GM23248 (cell line): ENCODE data around the gene ANO6. TPM values are rescaled to one million over a fixed set of nuclear protein-coding genes. Genes with fewer than 3 reads are reported as not detected.

Experiments
- DNase-seq: peaks from one replicate; pipeline ENCODE4 v3.0.0-alpha.2; 2015
- H2AFZ ChIP-seq: fragments of 200-600 bp; sonication (generic); 2 replicates; pipeline ENCODE4 v1.6.1; 2016; ENCODE audit warnings: antibody characterized with exemption
- H3F3A ChIP-seq: fragments of 200-600 bp; sonication (generic); 2 replicates; pipeline ENCODE4 v1.6.1; 2016; ENCODE audit warnings: mild to moderate bottlenecking, antibody characterized with exemption, mixed run types; ENCODE audit not compliant: insufficient read depth
- H3K27ac ChIP-seq: fragments of 200-600 bp; sonication (generic); 2 replicates; pipeline ENCODE4 v1.5.1; 2016; ENCODE audit warnings: mild to moderate bottlenecking
- H3K27me3 ChIP-seq: fragments of 200-600 bp; sonication (generic); replicated peaks from 2 replicates; pipeline ENCODE4 v1.6.1; 2016; ENCODE audit warnings: mild to moderate bottlenecking; ENCODE audit not compliant: insufficient read depth
- H3K36me3 ChIP-seq: fragments of 200-600 bp; sonication (generic); 2 replicates; pipeline ENCODE4 v1.6.1; 2016; ENCODE audit warnings: low read depth, mild to moderate bottlenecking
- H3K4me1 ChIP-seq: fragments of 200-600 bp; sonication (generic); 2 replicates; pipeline ENCODE4 v1.6.1; 2016; ENCODE audit warnings: mild to moderate bottlenecking; ENCODE audit not compliant: insufficient read depth
- H3K4me2 ChIP-seq: fragments of 200-600 bp; sonication (generic); one replicate; pipeline ENCODE4 v1.6.1; 2016; ENCODE audit warnings: mild to moderate bottlenecking; ENCODE audit not compliant: unreplicated experiment
- H3K4me3 ChIP-seq: fragments of 200-600 bp; sonication (generic); 2 replicates; pipeline ENCODE4 v1.5.1; 2016; ENCODE audit warnings: mild to moderate bottlenecking
- H3K79me2 ChIP-seq: fragments of 200-600 bp; sonication (generic); 2 replicates; pipeline ENCODE4 v1.6.1; 2016; ENCODE audit warnings: mild to moderate bottlenecking; ENCODE audit not compliant: insufficient read depth
- H3K9ac ChIP-seq: fragments of 200-600 bp; sonication (generic); 2 replicates; pipeline ENCODE4 v1.6.1; 2016; ENCODE audit warnings: mild to moderate bottlenecking
- H3K9me2 ChIP-seq: fragments of 200-600 bp; sonication (generic); 2 replicates; pipeline ENCODE4 v1.6.1; 2016; ENCODE audit warnings: mixed run types, mild to moderate bottlenecking, moderate library complexity; ENCODE audit not compliant: insufficient read depth
- H3K9me3 ChIP-seq: fragments of 200-600 bp; sonication (generic); one replicate; pipeline ENCODE4 v1.6.1; 2017; ENCODE audit warnings: low read depth
- H4K20me1 ChIP-seq: fragments of 200-600 bp; sonication (generic); 2 replicates; pipeline ENCODE4 v1.6.0; 2016; ENCODE audit not compliant: insufficient read depth
- EZH2 ChIP-seq: fragments of 200-600 bp; sonication (generic); IDR thresholded peaks from 2 replicates; pipeline ENCODE4 v1.6.1; 2018; ENCODE audit warnings: antibody characterized with exemption, mild to moderate bottlenecking; ENCODE audit not compliant: insufficient read depth, poor library complexity, severe bottlenecking
- EZH2phosphoT487 ChIP-seq: fragments of 200-600 bp; sonication (generic); IDR thresholded peaks from 2 replicates; pipeline ENCODE4 v1.6.1; 2018; ENCODE audit warnings: antibody characterized with exemption, moderate library complexity, mild to moderate bottlenecking, low read depth; ENCODE audit not compliant: insufficient read depth
- WGBS, 2 experiments: methylation state at CpG; one replicate each; pipeline ENCODE4 v1.1.6; 2015 to 2017; ENCODE audit warnings: low lambda C conversion rate in 2 of 2, low coverage in 1 of 2; ENCODE audit errors: missing lambda C conversion rate in 2 of 2; 5-methylcytosine and 5-hydroxymethylcytosine counted together
- in situ Hi-C: fragments of 300-500 bp; cut with MboI; formaldehyde crosslinking; loops from 2 replicates; pipeline ENCODE4 v1.15.0; 2020
- polyA plus RNA-seq: library from polyadenylated mRNA; unstranded; fragments of >200 nt; fragmentation: Nextera tagmentation; extraction: Ambion mirVana; gene quantifications from 2 replicates; pipeline ENCODE4 v1.2.1, GENCODE V29; 2016
- total RNA-seq: library from RNA; depleted of rRNA; stranded (reverse); fragments of >200 nt; shearing (Covaris generic); gene quantifications from 2 replicates; pipeline ENCODE4 v1.2.3, GENCODE V29; 2014

ANO6 gene
- total and polyA plus RNA-seq, 2 experiments from 2014 or later: 50.1 to 65.4 TPM

- Histone ChIP-seq H3K36me3 (no peaks in the 10 kb centered on the region; the same call in 1 of the 2 replicates), H3K79me2 (peaks cover 84% of the 10 kb centered on the region)
- in situ Hi-C loops: no loop called here
Measured at GRCh38 chr12:45227316-45228067, 11.6 kb downstream of the ANO6 start.

GRCh38 chr12:45231515-45232145 is 15.7 kb downstream of the ANO6 start:
- 20% methylated on average over 3 of the region's 3 CpGs for WGBS, 2 experiments
- Histone ChIP-seq H3K4me1 (peaks cover 52% of the 10 kb centered on the region), H4K20me1 (no peaks in the 10 kb centered on the region), H2AFZ (0 out of 2 replicates have a peak overlapping the region, but pooled peaks have one; percentile 25), H3K79me2 (peaks cover 62% of the 10 kb centered on the region), H3K27me3 (no peaks in the 10 kb centered on the region), H3K9me2 (no peaks in the 10 kb centered on the region), H3F3A (peaks cover 58% of the 10 kb centered on the region), H3K36me3 (no peaks in the 10 kb centered on the region), H3K9ac (peak overlapping the region; percentile 39), H3K4me2 (peak overlapping the region; percentile 71), H3K9me3 (no peaks in the 10 kb centered on the region), H3K27ac (peak overlapping the region; percentile 99), H3K4me3 (peak overlapping the region; percentile 15; the same call in 1 of the 2 replicates)
- in situ Hi-C loops: no loop called here
- peak; percentile 82 for DNase-seq
- TF ChIP-seq EZH2 (no peak), EZH2phosphoT487 (no peak)

More at GRCh38 chr12:45227316-45228067, 11.6 kb downstream of the ANO6 start:
- Histone ChIP-seq H3K4me2 (no peak overlapping the region), H3F3A (peaks cover 22% of the 10 kb centered on the region), H2AFZ (no peak overlapping the region), H3K9ac (no peak overlapping the region), H3K9me2 (no peaks in the 10 kb centered on the region), H3K27me3 (no peaks in the 10 kb centered on the region), H3K27ac (no peak overlapping the region), H3K4me3 (no peak overlapping the region), H3K4me1 (peaks cover 24% of the 10 kb centered on the region), H4K20me1 (no peaks in the 10 kb centered on the region), H3K9me3 (no peaks in the 10 kb centered on the region)
- WGBS, 2 experiments: 97 to 98% methylated on average over 3 of the region's 3 CpGs
- TF ChIP-seq EZH2 (no peak), EZH2phosphoT487 (no peak)
- no peak for DNase-seq

DNA sequence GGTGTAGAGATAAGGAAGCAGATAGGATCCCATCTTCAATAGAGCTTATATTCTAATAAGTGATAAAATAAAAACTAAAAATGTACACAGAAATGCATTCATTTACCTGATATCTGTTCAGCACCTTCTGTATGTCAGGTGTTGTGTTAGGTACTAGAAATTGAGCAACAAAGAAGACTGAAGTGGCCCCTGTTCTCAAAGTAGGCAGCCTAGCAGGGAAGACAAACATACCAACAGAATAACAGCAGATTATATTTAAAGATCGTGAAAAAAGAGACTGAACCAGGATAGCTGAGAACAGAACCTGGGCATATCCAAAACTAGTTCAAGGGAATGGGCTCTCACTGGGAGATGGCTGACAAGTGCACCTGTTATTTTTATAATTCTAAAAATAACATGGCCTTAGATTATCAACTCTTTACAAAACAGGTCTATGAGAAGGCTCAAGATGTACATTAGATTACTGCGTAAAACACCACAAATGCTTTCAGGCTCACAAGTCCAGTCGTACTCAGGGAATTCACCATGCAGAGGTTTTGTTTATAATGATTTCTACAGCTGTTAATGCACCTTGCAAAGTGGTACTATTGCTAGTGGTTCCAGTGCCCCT is 16.4 kb downstream of the ANO6 start:
- Histone ChIP-seq H3K4me2 (peak overlapping the region; percentile 71), H3K9me3 (no peaks in the 10 kb centered on the region), H3K27ac (peak overlapping the region; percentile 99), H3F3A (peaks cover 64% of the 10 kb centered on the region), H3K27me3 (no peaks in the 10 kb centered on the region), H3K4me3 (0 out of 2 replicates have a peak overlapping the region, but pooled peaks have one; percentile 16), H3K79me2 (peaks cover 62% of the 10 kb centered on the region), H3K9ac (peak overlapping the region; percentile 39), H3K36me3 (no peaks in the 10 kb centered on the region), H3K9me2 (no peaks in the 10 kb centered on the region), H3K4me1 (peaks cover 52% of the 10 kb centered on the region), H2AFZ (no peak overlapping the region), H4K20me1 (no peaks in the 10 kb centered on the region)
- in situ Hi-C loops: no loop called here
- WGBS, 2 experiments: 95 to 99% methylated on average over 3 of the region's 3 CpGs
- peak; percentile 23 for DNase-seq
- TF ChIP-seq EZH2 (no peak), EZH2phosphoT487 (no peak)

DNA sequence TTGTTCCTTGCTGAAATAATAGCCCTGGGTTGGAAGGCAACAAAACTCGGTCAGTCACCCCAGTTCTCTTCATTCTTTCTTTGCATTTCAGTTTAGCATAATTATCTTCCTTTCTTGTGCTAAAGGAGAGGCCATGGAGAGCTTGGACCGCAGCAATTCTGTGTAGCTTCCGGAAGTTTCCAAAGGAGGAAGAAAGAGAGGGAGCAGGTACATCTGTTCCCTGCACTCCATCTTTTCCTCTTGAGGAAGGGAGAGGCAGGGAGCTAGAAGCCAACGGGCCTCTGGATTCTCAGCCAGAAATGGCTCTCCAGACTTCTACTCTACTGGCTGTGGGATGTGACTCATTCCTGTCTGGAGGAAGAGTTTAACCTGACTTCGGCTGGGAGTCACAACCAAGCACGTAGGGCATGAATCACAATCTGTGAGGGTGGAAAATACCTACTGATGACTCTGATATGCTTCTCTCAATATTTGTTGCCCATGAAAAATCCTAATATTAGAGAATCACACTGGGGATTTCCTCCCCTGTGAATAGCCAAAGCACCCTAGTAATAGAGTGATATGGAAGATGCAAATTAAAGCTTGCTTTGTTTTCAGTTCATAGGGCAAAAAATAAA is 17.0 kb downstream of the ANO6 start:
- no peak for TF ChIP-seq EZH2phosphoT487
- no peak for TF ChIP-seq EZH2
- Histone ChIP-seq H3K36me3 (no peaks in the 10 kb centered on the region), H2AFZ (no peak overlapping the region), H3K27ac (peak overlapping the region; percentile 99), H3K27me3 (no peaks in the 10 kb centered on the region), H3K9me2 (no peaks in the 10 kb centered on the region), H3K9ac (peak overlapping the region; percentile 86), H3K79me2 (peaks cover 62% of the 10 kb centered on the region), H4K20me1 (no peaks in the 10 kb centered on the region), H3K4me3 (peak overlapping the region; percentile 44; the same call in 1 of the 2 replicates), H3K9me3 (no peaks in the 10 kb centered on the region), H3F3A (peaks cover 65% of the 10 kb centered on the region), H3K4me2 (peak overlapping the region; percentile 80), H3K4me1 (peaks cover 52% of the 10 kb centered on the region)
- in situ Hi-C loops: no loop called here
- 18 to 25% methylated on average over 6 of the region's 6 CpGs for WGBS, 2 experiments
- DNase-seq: peak; percentile 99
